GM23248 (cell line): ENCODE measurements around the gene RTN3. TPM values are rescaled to one million over a fixed set of nuclear protein-coding genes. Genes with fewer than 3 reads are reported as not detected.

Source experiments
- DNase-seq: peaks from one replicate; pipeline ENCODE4 v3.0.0-alpha.2; 2015
- H2AFZ ChIP-seq: fragments of 200-600 bp; sonication (generic); 2 replicates; pipeline ENCODE4 v1.6.1; 2016; ENCODE audit warnings: antibody characterized with exemption
- H3F3A ChIP-seq: fragments of 200-600 bp; sonication (generic); 2 replicates; pipeline ENCODE4 v1.6.1; 2016; ENCODE audit warnings: mild to moderate bottlenecking, antibody characterized with exemption, mixed run types; ENCODE audit not compliant: insufficient read depth
- H3K27ac ChIP-seq: fragments of 200-600 bp; sonication (generic); 2 replicates; pipeline ENCODE4 v1.5.1; 2016; ENCODE audit warnings: mild to moderate bottlenecking
- H3K27me3 ChIP-seq: fragments of 200-600 bp; sonication (generic); replicated peaks from 2 replicates; pipeline ENCODE4 v1.6.1; 2016; ENCODE audit warnings: mild to moderate bottlenecking; ENCODE audit not compliant: insufficient read depth
- H3K36me3 ChIP-seq: fragments of 200-600 bp; sonication (generic); 2 replicates; pipeline ENCODE4 v1.6.1; 2016; ENCODE audit warnings: low read depth, mild to moderate bottlenecking
- H3K4me1 ChIP-seq: fragments of 200-600 bp; sonication (generic); 2 replicates; pipeline ENCODE4 v1.6.1; 2016; ENCODE audit warnings: mild to moderate bottlenecking; ENCODE audit not compliant: insufficient read depth
- H3K4me2 ChIP-seq: fragments of 200-600 bp; sonication (generic); one replicate; pipeline ENCODE4 v1.6.1; 2016; ENCODE audit warnings: mild to moderate bottlenecking; ENCODE audit not compliant: unreplicated experiment
- H3K4me3 ChIP-seq: fragments of 200-600 bp; sonication (generic); 2 replicates; pipeline ENCODE4 v1.5.1; 2016; ENCODE audit warnings: mild to moderate bottlenecking
- H3K79me2 ChIP-seq: fragments of 200-600 bp; sonication (generic); 2 replicates; pipeline ENCODE4 v1.6.1; 2016; ENCODE audit warnings: mild to moderate bottlenecking; ENCODE audit not compliant: insufficient read depth
- H3K9ac ChIP-seq: fragments of 200-600 bp; sonication (generic); 2 replicates; pipeline ENCODE4 v1.6.1; 2016; ENCODE audit warnings: mild to moderate bottlenecking
- H3K9me2 ChIP-seq: fragments of 200-600 bp; sonication (generic); 2 replicates; pipeline ENCODE4 v1.6.1; 2016; ENCODE audit warnings: mixed run types, mild to moderate bottlenecking, moderate library complexity; ENCODE audit not compliant: insufficient read depth
- H3K9me3 ChIP-seq: fragments of 200-600 bp; sonication (generic); one replicate; pipeline ENCODE4 v1.6.1; 2017; ENCODE audit warnings: low read depth
- H4K20me1 ChIP-seq: fragments of 200-600 bp; sonication (generic); 2 replicates; pipeline ENCODE4 v1.6.0; 2016; ENCODE audit not compliant: insufficient read depth
- EZH2 ChIP-seq: fragments of 200-600 bp; sonication (generic); IDR thresholded peaks from 2 replicates; pipeline ENCODE4 v1.6.1; 2018; ENCODE audit warnings: antibody characterized with exemption, mild to moderate bottlenecking; ENCODE audit not compliant: insufficient read depth, poor library complexity, severe bottlenecking
- EZH2phosphoT487 ChIP-seq: fragments of 200-600 bp; sonication (generic); IDR thresholded peaks from 2 replicates; pipeline ENCODE4 v1.6.1; 2018; ENCODE audit warnings: antibody characterized with exemption, moderate library complexity, mild to moderate bottlenecking, low read depth; ENCODE audit not compliant: insufficient read depth
- WGBS, 2 experiments: methylation state at CpG; one replicate each; pipeline ENCODE4 v1.1.6; 2015 to 2017; ENCODE audit warnings: low lambda C conversion rate in 2 of 2, low coverage in 1 of 2; ENCODE audit errors: missing lambda C conversion rate in 2 of 2; 5-methylcytosine and 5-hydroxymethylcytosine counted together
- in situ Hi-C: fragments of 300-500 bp; cut with MboI; formaldehyde crosslinking; loops from 2 replicates; pipeline ENCODE4 v1.15.0; 2020
- polyA plus RNA-seq: library from polyadenylated mRNA; unstranded; fragments of >200 nt; fragmentation: Nextera tagmentation; extraction: Ambion mirVana; gene quantifications from 2 replicates; pipeline ENCODE4 v1.2.1, GENCODE V29; 2016
- total RNA-seq: library from RNA; depleted of rRNA; stranded (reverse); fragments of >200 nt; shearing (Covaris generic); gene quantifications from 2 replicates; pipeline ENCODE4 v1.2.3, GENCODE V29; 2014

RTN3 gene
- total and polyA plus RNA-seq, 2 experiments from 2014 or later, result 113 to 123 TPM

GRCh38 chr11:63639199-63639832 lies 42.0 kb upstream of the RTN3 start:
- no peaks in the 10 kb centered on the region for H3K27me3 ChIP-seq
- 46 to 59% methylated on average over 3 of the region's 3 CpGs for WGBS, 2 experiments
- H3K9me3 ChIP-seq, result no peaks in the 10 kb centered on the region
- H3K9me2 ChIP-seq, result no peaks in the 10 kb centered on the region
- no peak overlapping the region for H3K4me3 ChIP-seq
- H3K27ac ChIP-seq, result peak overlapping the region; percentile 25; the same call in 1 of the 2 replicates
- H3F3A ChIP-seq, result peaks cover 30% of the 10 kb centered on the region
- no peak overlapping the region for H3K4me2 ChIP-seq
- DNase-seq, result peak; percentile 74
- in situ Hi-C loops, result no loop called here
- H3K36me3 ChIP-seq, result peaks cover 66% of the 10 kb centered on the region
- H3K4me1 ChIP-seq, result peaks cover 10% of the 10 kb centered on the region; the same call in 1 of the 2 replicates
- H3K9ac ChIP-seq, result no peak overlapping the region
- peaks cover 53% of the 10 kb centered on the region for H3K79me2 ChIP-seq
- H4K20me1 ChIP-seq, result no peaks in the 10 kb centered on the region
- TF ChIP-seq EZH2phosphoT487, result no peak
- TF ChIP-seq EZH2, result no peak
- no peak overlapping the region for H2AFZ ChIP-seq

GRCh38 chr11:63641727-63642126 lies 39.6 kb upstream of the RTN3 start:
- Histone ChIP-seq H3F3A (peaks cover 30% of the 10 kb centered on the region), H3K4me2 (no peak overlapping the region), H4K20me1 (no peaks in the 10 kb centered on the region), H3K9ac (peak overlapping the region; percentile 11; the same call in 1 of the 2 replicates), H3K36me3 (peaks cover 65% of the 10 kb centered on the region), H3K9me3 (no peaks in the 10 kb centered on the region), H3K4me1 (peaks cover 10% of the 10 kb centered on the region; the same call in 1 of the 2 replicates), H3K27me3 (no peaks in the 10 kb centered on the region), H2AFZ (no peak overlapping the region), H3K27ac (no peak overlapping the region), H3K4me3 (no peak overlapping the region), H3K9me2 (no peaks in the 10 kb centered on the region), H3K79me2 (peaks cover 52% of the 10 kb centered on the region)
- in situ Hi-C loops, result no loop called here
- TF ChIP-seq EZH2 (no peak), EZH2phosphoT487 (no peak)
- DNase-seq, result peak; percentile 51

- no peak for TF ChIP-seq EZH2
- TF ChIP-seq EZH2phosphoT487, result no peak
- peaks cover 50% of the 10 kb centered on the region for H3K79me2 ChIP-seq
- no peaks in the 10 kb centered on the region for H3K9me3 ChIP-seq
- 97% methylated on average over 3 of the region's 3 CpGs for WGBS, 2 experiments
- H3K27ac ChIP-seq, result no peak overlapping the region
- no peak overlapping the region for H3K9ac ChIP-seq
- H3K4me3 ChIP-seq, result no peak overlapping the region
- no peak overlapping the region for H3K4me2 ChIP-seq
- no peaks in the 10 kb centered on the region for H3K27me3 ChIP-seq
- H3K36me3 ChIP-seq, result peaks cover 70% of the 10 kb centered on the region
- no peak for DNase-seq
- no peaks in the 10 kb centered on the region for H4K20me1 ChIP-seq
- H3K9me2 ChIP-seq, result no peaks in the 10 kb centered on the region
- peaks cover 30% of the 10 kb centered on the region for H3F3A ChIP-seq
- peaks cover 10% of the 10 kb centered on the region; the same call in 1 of the 2 replicates for H3K4me1 ChIP-seq
- no peak overlapping the region for H2AFZ ChIP-seq
- in situ Hi-C loops, result no loop called here
Measured at GRCh38 chr11:63643205-63643604, 38.1 kb upstream of the RTN3 start.

- in situ Hi-C loops, result no loop called here
Measured at GRCh38 chr11:63652671-63653070, 28.6 kb upstream of the RTN3 start.

More at GRCh38 chr11:63652671-63653070, 28.6 kb upstream of the RTN3 start:
- TF ChIP-seq EZH2 (no peak), EZH2phosphoT487 (no peak)
- DNase-seq, result no peak
- H3K9me2 ChIP-seq, result no peaks in the 10 kb centered on the region
- no peak overlapping the region for H3K9ac ChIP-seq
- H3K27me3 ChIP-seq, result no peaks in the 10 kb centered on the region
- H4K20me1 ChIP-seq, result peaks cover 4% of the 10 kb centered on the region; the same call in 1 of the 2 replicates
- H3F3A ChIP-seq, result peaks cover 4% of the 10 kb centered on the region; the same call in 1 of the 2 replicates
- peaks cover 84% of the 10 kb centered on the region for H3K36me3 ChIP-seq
- H3K27ac ChIP-seq, result no peak overlapping the region
- no peak overlapping the region for H2AFZ ChIP-seq
- H3K9me3 ChIP-seq, result no peaks in the 10 kb centered on the region
- WGBS, 2 experiments, result 95 to 100% methylated on average over 3 of the region's 3 CpGs
- peaks cover 100% of the 10 kb centered on the region for H3K79me2 ChIP-seq
- H3K4me1 ChIP-seq, result no peaks in the 10 kb centered on the region
- no peak overlapping the region for H3K4me2 ChIP-seq
- no peak overlapping the region for H3K4me3 ChIP-seq
